Islet of Langerhans (tissue), 1 donor: Measurements from ENCODE around the gene TECPR2.
"Not testable (repeated sequence)": the region's sequence is repeated elsewhere in the genome, so short reads cannot be mapped to it uniquely, and the experiment has no call there.

Experiments
- FAIRE-seq: peaks from one replicate; lab custom pipeline; 2011; peaks lifted over from hg19 to GRCh38; lab: Jason Lieb, UNC

Gene TECPR2, protein sequence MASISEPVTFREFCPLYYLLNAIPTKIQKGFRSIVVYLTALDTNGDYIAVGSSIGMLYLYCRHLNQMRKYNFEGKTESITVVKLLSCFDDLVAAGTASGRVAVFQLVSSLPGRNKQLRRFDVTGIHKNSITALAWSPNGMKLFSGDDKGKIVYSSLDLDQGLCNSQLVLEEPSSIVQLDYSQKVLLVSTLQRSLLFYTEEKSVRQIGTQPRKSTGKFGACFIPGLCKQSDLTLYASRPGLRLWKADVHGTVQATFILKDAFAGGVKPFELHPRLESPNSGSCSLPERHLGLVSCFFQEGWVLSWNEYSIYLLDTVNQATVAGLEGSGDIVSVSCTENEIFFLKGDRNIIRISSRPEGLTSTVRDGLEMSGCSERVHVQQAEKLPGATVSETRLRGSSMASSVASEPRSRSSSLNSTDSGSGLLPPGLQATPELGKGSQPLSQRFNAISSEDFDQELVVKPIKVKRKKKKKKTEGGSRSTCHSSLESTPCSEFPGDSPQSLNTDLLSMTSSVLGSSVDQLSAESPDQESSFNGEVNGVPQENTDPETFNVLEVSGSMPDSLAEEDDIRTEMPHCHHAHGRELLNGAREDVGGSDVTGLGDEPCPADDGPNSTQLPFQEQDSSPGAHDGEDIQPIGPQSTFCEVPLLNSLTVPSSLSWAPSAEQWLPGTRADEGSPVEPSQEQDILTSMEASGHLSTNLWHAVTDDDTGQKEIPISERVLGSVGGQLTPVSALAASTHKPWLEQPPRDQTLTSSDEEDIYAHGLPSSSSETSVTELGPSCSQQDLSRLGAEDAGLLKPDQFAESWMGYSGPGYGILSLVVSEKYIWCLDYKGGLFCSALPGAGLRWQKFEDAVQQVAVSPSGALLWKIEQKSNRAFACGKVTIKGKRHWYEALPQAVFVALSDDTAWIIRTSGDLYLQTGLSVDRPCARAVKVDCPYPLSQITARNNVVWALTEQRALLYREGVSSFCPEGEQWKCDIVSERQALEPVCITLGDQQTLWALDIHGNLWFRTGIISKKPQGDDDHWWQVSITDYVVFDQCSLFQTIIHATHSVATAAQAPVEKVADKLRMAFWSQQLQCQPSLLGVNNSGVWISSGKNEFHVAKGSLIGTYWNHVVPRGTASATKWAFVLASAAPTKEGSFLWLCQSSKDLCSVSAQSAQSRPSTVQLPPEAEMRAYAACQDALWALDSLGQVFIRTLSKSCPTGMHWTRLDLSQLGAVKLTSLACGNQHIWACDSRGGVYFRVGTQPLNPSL (N-terminal part only)

DNA sequence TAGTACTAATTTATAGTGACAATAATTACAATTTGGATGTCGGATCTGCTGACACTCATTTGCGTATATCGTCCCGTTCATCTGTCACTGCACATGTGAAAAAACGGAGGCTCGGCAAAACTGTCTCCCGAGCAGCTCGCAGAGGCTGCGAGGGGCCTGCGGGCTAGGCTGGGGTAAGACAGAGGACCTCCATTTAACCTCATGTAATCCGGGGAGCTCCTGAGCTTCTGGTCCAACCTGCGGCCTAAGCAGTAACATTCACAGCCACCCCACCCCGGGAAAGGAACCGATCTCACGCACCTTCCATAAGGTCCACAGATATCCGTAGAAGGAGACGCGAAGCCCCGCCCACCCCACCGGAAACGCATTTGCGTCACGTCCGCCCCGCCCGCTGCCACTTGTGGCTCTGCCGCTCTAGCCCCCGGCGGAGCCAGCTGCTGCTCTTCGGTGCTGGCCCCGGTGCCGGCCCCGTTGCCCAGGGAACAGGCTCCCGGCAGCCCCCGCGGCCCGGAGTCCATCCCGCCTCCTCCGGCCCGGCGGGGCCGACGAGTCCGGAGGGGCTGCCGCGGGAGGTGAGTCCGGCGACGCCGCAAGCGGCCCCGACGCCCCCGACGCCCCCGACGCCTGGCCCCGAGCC is at the start of gene TECPR2, which contains the start of gene CINP:
Gene TECPR2, plus strand, starts transcription at position 397 of the 637 bp plus-strand sequence. CDS start 13,781 bp downstream, outside the sequence.
Gene CINP, minus strand, starts transcription at position 346 of the 637 bp plus-strand sequence. Its CDS starts 39 bp downstream, at position 307.
- FAIRE-seq = no peak

DNA sequence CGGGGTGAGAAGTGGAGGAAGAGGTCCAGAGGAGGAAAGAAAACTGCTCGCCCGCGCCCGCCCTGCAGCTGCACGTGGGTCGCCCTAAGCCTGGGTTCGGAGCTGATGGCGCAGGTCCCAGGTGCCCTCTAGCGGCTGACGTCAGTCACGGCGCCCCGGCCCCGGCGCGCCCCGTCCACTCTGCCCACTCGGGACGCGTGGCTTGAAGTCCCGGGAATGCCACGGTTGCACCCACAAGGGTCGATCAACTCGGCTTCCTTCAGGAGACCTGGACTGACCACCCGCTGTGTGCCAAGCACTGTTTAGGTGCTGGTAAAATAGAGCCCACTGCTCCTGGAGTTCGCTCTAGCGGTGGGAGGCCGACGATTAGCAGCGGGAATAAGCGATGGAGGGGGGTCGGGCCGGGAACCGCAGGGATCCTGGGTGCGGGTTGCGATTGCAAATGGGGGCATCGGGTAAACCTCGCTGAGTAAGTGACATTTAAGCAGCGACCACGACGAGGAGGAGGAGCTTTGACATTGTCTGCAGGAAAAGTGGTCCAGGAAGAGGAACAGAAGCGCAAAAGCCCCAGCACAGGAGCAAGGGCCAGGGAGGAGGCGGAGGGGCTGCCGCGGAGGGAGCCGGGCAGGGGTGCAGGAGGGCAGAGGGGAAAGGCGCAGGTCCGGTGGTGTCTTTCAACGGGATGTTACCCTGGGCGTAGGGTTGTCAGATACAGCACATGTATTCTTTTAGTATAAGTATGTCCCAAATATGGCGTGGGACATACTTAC is 48.3 kb upstream of the TECPR2 start:
- no peak for FAIRE-seq

DNA sequence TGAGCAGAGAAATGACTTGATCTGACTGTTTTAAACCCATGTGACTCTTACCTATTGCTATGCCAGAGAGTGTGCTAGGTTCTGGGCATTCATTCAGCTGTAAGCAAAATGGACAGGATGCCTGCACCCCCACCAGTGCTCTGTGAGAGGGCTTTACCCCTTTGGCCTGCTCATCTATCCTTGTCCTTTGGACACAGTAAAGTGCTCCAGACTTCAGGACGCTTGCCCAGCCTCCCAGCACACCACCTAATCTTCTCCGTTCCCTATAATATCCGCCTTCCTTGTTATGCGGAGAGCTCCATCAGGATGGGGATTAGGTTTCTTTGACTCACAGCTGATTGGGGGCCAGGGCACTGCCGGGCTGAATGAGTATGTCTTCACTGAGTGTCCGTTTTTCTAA is 47.6 kb upstream of the TECPR2 start:
- no peak for FAIRE-seq

DNA sequence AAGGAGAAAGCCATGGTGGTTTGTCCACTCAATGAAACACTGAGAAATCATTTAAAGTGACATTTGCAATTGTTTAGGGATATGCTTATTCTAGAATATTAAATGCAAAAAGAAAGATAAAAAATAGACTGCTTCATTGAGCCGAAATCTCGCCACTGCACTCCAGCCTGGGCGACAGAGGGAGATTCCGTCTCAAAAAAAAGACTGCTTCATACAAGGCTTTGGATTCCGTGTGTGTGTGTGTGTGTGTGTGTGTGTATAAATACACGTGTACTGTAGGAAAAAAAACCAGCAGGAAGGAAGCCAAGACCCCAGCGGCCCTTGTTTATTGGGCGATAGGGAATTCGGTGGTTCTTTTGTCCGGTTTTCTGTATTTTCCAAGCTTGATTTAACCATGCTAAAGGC is 46.4 kb upstream of the TECPR2 start:
- no peak for FAIRE-seq

DNA sequence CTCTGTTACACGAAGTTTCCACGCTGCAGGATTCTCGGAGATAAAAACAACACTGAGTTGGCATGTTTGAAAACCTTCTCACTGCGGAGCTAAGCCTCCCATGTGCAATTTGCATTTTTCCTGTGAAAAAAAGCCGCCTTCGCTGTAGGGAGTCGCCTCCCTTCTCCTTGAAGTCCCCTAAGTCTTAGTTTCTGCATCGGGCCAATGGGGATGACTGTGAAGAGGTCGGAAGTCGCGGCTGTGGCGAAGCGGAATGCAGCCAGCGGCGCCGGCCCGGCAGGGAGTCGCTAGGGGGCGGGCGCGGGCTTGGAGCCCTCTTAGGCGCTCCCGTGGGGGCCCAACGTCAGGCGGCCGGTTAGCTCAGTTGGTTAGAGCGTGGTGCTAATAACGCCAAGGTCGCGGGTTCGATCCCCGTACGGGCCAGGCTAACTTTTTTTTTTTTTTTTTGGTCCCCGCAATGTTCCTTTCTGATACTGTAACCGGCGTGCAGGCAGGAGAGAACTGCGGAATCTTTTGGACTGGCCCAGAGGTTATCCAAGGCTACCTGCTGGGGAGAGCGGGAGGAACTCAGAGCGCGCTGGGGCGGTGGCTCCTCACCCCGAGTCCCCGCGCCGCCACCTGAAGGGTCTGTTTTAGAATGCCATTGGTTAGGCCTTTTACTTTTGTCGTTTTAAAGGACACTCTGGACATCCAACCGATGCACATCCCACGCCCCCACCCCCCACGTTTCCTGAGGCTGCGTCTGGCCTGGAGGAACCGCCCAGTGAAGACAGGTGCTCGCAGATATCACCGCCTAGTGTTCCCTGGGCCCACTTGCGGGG is 45.8 kb upstream of the TECPR2 start:
- FAIRE-seq = no peak

DNA sequence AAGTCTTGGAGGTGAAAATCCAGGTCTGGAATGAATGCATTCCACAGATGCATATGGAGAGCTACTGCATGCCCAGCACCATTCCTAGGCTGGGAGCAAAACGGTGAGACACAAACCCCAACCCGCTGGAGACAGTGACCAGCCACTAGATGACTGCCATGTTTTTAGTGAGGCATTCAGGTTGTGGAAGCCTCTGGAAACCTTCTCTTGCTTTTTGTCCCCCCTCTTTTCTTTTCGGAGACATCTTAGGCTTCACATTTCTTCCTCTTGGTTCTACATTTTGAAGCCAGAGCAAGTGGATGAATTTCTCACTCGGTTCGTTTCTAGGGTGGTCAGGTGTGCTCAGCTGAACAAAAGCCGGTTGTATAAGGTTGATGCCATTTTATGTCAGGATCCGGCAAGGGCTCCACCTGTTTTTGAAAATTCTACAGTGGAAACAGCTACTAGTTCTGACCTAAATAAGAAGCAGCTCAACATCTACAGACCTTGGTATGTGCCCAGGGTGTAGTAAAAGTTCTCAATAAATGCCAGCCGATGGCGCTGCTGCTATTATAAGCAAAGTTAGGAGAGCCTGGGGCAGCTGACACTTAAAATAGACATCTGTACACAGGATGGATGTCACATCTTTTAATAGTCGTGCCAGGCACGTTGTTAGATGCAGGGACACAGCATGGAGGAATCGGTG is 45.0 kb upstream of the TECPR2 start:
- no peak for FAIRE-seq

DNA sequence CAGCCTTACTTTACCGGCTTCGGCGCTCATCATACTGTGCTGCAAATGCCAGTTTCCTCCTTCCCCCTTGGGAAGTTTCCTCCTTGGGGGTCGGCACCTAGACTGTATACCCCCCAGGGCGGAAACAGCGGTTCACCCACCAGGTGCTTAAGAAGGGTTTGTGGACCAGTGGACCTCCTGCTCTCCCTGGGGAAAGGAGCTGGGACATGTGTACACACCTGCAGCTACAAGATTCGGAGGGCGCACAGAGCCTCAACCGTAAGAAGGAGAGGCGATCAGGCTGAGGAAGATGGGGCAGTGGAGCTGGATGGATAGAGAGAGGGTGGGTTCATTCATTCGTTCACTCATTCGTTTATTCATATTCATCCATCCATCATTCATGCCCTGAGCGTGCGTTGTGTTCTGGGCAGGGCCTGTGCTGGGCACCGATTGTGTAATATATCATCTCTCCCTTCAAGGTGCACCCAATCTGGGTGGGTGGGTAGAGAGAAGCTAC is 43.9 kb upstream of the TECPR2 start:
- no peak for FAIRE-seq

DNA sequence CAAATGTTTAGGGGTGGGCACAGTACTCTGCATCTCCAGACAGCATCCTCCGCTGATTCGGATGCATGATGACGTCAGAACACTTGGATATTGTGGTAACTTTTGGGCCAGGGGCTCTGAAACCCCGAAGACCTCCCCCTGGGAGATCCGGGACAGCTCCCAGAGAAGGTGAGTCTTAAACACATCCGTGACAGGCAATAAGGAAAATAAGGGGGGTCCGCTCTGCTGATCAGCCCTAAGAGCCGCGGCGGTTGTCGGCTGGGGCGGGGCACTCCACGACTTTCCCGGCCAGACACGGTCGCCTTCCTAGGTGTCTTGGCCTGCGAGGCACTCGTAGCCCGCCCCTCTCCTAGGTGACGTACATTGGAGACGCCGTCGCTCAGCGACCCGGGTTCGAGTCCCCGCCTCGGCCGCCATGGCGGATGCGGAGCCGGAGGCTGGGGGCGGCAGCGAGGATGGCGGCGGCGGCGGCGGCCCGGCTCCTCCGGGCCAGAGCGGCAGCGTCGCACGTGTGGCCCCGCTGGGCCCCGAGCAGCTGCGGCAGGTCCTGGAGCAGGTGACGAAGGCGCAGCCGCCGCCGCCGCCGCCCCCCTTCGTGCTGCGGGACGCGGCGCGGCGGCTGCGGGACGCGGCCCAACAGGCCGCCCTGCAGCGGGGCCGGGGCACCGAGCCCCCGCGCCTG is 43.2 kb upstream of the TECPR2 start, which contains the start of gene ZNF839:
Gene ZNF839, plus strand, starts transcription at position 396 of the 682 bp plus-strand sequence. Its CDS starts 20 bp downstream, at position 416.
- FAIRE-seq = no peak

DNA sequence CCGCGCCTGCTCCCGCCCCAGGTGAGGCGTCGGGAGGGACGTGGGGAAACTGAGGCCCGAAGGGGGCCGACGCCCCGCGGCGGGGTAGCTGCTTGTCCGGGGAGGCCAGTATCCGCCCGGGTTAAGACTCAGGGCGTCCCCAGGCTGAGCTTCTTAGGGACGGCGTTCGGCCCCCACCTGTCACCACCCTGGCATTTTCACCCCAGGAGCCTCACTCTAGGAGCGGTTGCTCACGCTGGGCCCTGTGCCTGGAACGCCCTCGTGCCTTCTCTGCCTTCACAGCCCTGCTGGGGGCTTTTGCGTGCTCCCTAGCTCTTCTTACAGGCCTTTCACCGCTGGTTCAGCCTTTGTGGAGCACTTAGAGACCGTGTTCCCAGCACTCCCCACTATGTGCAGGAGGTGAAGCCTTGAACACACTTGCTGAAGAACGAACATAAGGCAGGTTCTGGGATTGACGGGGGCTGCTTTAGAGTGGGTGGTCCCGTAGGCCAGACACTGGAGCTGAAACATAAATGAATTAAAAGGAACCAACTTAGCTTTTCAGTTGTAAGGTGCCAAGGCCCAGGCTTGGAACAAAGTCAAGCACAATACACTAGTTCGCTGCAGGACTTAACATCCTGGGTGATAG is 42.6 kb upstream of the TECPR2 start:
- no peak for FAIRE-seq

DNA sequence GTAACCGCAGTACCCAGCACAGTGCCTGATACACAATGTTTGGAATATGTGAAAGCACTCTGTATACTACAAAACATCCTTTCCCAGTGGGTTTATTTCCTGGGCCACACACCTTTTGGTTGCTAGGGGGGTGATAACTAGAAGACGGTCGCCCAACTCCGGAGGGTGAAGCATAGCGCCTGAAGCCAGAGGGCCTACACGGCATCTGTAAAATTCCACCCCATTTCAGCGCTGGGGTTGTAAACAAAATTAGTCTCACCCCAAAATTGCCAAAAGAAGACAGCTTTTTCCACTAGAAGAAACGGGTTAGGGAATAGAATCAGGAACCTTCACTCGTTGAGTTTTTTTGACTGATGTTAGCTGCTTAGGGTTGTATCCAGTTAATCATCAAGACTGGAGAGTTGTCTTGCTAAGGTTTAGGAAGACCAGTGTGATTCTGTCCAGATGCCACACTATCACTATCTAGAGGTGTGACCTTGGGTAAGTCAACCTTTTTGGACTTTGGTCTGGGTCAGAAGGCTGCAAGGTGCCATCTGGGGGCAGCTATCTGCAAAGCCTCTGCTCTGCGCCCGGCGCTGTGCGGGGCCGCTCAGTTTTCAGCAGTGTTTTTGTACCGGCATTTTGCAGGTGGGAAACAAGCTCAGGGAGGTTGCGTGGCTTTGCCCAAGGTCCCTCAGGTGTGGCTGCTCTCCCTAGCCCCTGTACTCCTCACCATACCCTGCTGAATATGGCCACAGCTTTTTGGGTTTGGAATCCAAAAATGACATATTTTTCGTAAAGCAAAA is 41.9 kb upstream of the TECPR2 start:
- FAIRE-seq = no peak

DNA sequence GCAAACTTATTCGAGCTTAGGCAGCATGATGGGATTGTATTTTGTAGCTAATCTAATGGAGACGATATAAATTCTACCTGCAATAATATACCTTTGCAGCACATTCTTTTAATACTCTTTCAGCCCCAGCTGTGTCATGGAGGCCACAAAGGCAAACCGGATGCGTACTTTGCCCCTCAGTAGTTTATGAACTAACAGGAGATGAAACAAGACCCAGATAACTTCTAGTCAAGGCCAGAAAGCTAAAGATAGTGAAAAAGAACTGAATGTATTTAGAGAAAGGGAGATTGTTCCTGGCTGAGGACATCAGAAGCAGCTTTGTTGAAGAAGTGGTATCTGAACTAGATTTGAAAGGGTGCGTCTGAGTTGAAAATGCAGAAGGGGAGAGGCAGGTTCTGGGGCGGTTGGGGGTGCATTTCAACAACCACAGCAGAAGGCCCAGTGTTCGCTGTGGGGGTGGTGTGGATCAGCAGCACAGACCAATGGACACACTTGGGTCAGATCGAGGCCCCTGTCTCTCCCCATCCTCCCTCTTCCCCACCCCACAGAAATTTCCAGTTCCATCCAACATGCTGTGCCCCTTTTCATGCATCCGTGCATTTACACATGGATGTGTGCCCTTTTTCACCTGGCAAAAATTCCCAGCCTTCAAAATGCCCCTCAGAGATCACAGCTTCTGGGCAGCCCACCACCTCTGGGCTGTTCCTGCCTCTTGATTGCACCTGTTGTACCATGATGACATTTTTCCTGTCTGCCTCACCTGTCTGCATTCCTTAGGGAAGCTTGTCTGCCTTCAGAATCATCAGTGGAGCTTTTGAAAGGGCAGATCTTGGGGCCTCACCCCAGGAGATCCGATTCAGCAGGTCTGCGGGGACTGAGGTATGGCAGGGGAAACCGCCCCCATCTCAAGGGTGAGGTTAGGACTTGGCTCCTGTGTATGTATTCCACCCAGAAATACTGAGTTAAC is 41.0 kb upstream of the TECPR2 start:
- no peak for FAIRE-seq

DNA sequence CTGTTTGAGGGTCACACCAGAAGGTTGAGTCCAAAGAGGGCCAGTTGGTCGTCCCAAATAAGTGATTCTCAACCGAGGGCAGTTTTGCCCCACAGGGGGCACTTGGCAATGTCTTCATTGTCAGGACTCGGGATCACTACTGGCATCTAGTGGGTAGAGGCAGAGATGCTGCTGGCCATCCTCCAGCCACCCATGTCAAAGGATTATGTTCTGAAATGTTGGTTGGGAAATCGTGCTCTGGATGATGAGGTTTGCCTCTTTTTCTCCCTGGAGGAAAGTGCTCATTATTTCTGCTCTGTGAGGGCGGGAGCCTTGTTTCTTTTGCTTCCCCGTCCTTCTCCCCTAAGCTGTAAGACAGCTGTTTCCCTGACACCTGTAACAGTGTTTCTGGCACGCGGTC is 39.6 kb upstream of the TECPR2 start:
- no peak for FAIRE-seq

DNA sequence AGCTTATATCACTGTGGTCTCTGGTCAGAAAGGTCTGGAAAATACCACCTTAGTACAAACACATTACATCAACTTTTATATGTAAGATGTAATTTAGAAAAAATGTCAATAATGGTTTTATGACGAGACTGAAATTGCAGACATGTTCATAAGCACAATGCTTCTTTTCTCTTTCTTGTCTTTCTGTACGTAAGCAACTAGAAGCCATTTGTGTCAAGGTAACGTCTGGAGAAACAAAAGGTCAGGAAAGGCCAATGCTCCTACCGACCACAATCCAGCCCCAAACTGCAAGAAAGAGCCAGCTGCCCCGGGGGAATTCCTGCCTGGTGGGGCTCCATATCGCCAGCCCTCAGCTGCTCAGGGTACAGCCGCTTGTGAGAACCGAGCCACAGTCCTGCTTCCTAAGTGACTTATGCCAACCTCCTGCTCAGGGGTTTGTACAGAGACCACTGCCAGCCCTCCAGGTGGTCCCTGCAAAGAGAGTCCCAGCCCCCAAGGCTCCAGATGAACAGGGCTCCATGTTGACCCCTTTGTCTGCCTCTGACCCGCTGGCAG is 36.9 kb upstream of the TECPR2 start:
- FAIRE-seq = no peak

DNA sequence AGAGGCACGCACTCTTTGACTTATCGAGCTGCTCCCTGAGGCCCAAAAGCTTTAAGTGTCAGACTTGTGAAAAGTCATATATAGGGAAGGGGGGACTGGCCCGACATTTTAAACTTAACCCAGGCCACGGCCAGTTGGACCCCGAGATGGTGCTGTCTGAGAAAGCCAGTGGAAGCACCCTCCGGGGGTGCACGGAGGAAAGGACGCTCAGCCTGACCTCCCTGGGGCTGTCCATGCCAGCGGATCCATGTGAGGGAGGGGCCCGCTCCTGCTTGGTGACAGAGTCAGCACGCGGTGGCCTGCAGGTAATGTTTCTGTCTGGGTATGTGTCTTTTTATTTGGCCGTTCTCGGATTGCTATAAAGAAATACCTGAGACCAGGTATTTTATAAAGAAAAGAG is 36.2 kb upstream of the TECPR2 start:
- no peak for FAIRE-seq

DNA sequence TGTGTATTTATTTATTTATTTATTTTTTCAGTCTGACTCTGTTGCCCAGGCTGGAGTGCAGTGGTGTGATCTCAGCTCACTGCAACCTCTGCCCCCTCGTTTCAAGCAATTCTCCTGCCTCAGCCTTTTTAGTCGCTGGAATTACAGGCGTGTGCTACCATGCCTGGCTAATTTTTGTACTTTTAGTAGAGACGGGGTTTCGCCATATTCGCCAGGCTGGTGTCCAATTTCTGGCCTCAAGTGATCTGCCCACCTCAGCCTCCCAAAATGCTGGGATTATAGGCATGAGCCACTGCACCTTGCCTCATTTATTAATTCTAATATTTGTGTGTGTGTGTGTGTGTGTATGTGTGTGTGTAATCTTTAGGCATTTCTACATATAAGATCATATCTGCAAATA is 33.4 kb upstream of the TECPR2 start:
- FAIRE-seq = not testable (repeated sequence)

DNA sequence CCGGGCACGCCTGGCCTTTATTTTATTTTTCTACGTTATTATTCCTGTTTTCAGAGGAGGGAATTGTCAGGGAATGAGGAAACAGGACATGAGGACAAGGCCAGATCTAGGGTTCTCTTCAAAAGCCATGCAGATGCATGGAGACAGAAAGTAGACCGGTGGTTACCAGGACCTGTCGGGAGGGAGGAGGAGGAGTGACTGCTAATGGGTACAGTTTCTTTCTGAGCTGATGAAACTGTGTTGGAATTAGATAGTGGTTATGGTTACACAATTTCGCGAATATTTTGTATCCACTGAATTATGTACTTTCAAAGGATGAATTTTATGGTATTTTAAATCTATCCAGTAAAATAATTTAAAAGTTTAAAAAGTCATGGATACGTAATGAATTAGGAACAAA is 31.9 kb upstream of the TECPR2 start:
- FAIRE-seq = no peak
